GM19043 (cell line): ENCODE data around the gene CCDC28A.

ENCODE experiments used
- ATAC-seq: cut with Tn5 transposase; IDR thresholded peaks from one replicate; pipeline ENCODE4 v1.9.1; 2021; ENCODE audit warnings: low read depth; ENCODE audit not compliant: unreplicated experiment

Gene CCDC28A

GRCh38 chr6:138795809-138796603 lies 22.4 kb downstream of the CCDC28A start, which contains the start of gene ECT2L:
TSS of gene ECT2L (plus strand) at chr6:138796087. CDS start at chr6:138813275, 17,188 bp downstream.
- no peak for ATAC-seq

GRCh38 chr6:138796771-138797170 lies 23.2 kb downstream of the CCDC28A start:
- no peak for ATAC-seq

GRCh38 chr6:138797806-138798446 lies 24.4 kb downstream of the CCDC28A start:
- no peak for ATAC-seq

GRCh38 chr6:138800377-138801150 lies 27.0 kb downstream of the CCDC28A start:
- no peak for ATAC-seq

- no peak for ATAC-seq
Measured at GRCh38 chr6:138803331-138803730, 29.8 kb downstream of the CCDC28A start.

GRCh38 chr6:138803861-138804260 lies 30.3 kb downstream of the CCDC28A start:
- ATAC-seq, result no peak

GRCh38 chr6:138805016-138805765 lies 31.6 kb downstream of the CCDC28A start:
- ATAC-seq, result no peak

GRCh38 chr6:138806889-138807288 lies 33.3 kb downstream of the CCDC28A start:
- ATAC-seq, result no peak

- no peak for ATAC-seq
Measured at GRCh38 chr6:138809677-138810076, 36.1 kb downstream of the CCDC28A start.

GRCh38 chr6:138811866-138812265 lies 38.3 kb downstream of the CCDC28A start:
- no peak for ATAC-seq

- no peak for ATAC-seq
Measured at GRCh38 chr6:138814179-138814834, 40.7 kb downstream of the CCDC28A start.

GRCh38 chr6:138815221-138815620 lies 41.7 kb downstream of the CCDC28A start:
- ATAC-seq, result no peak

- ATAC-seq, result peak; percentile 54
Measured at GRCh38 chr6:138815797-138816528, 42.4 kb downstream of the CCDC28A start.

GRCh38 chr6:138817799-138818198 lies 44.2 kb downstream of the CCDC28A start:
- ATAC-seq, result no peak

- ATAC-seq, result peak; percentile 85
Measured at GRCh38 chr6:138818496-138819194, 45.1 kb downstream of the CCDC28A start.

- no peak for ATAC-seq
Measured at GRCh38 chr6:138821519-138821918, 48.0 kb downstream of the CCDC28A start.

- ATAC-seq, result no peak
Measured at GRCh38 chr6:138824482-138825144, 51.0 kb downstream of the CCDC28A start.

GRCh38 chr6:138830248-138830647 lies 56.7 kb downstream of the CCDC28A start:
- ATAC-seq, result no peak
